Common myeloid progenitor, CD34-positive (primary cell): Measurements from ENCODE around the gene ADGRA1.

Experiments
- CTCF ChIA-PET: fragments of 350-600 bp; sonication (Branson Sonifier 250); formaldehyde crosslinking; loops from one replicate; lab custom pipeline; 2021; ENCODE audit warnings: antibody characterized with exemption; lab: Charles Lee
- POLR2A ChIA-PET: fragments of 350-600 bp; sonication (Branson Sonifier 250); formaldehyde crosslinking; loops from one replicate; lab custom pipeline; 2021; ENCODE audit warnings: antibody characterized with exemption; lab: Charles Lee
- DNase-seq, 3 donors: peaks; one replicate each; pipeline versions ENCODE4 v3.0.0 to v3.0.0-alpha.2; 2013
- H3K27ac ChIP-seq, 2 experiments: 1 replicate in 1 of 2; 2 replicates in 1 of 2; pipeline ENCODE4 v1.7.0; 2013; ENCODE audit warnings: inconsistent platforms in 2 of 2, low read length in 2 of 2, mild to moderate bottlenecking in 2 of 2, low read depth in 1 of 2, moderate library complexity in 1 of 2; ENCODE audit not compliant: severe bottlenecking in 2 of 2, insufficient read depth in 1 of 2, poor library complexity in 1 of 2
- H3K27me3 ChIP-seq, 5 experiments: replicated peaks in 2 of 5; 1 replicate in 3 of 5; 2 replicates in 2 of 5; pipeline versions ENCODE4 v1.6.1 to v1.7.0; 2013; ENCODE audit warnings: low read length in 4 of 5, mild to moderate bottlenecking in 2 of 5, moderate library complexity in 2 of 5, inconsistent platforms in 1 of 5; ENCODE audit not compliant: insufficient read depth in 5 of 5, control insufficient read depth in 4 of 5
- H3K36me3 ChIP-seq, 4 experiments: 1 replicate in 2 of 4; 2 replicates in 2 of 4; pipeline versions ENCODE4 v1.6.1 to v1.7.0; 2013; ENCODE audit warnings: low read length in 3 of 4, control low read depth in 1 of 4, mild to moderate bottlenecking in 1 of 4; ENCODE audit not compliant: control insufficient read depth in 4 of 4, insufficient read depth in 4 of 4
- H3K4me1 ChIP-seq, 4 experiments: 1 replicate in 3 of 4; 2 replicates in 1 of 4; pipeline versions ENCODE4 v1.6.1 to v1.7.1; 2013; ENCODE audit warnings: low read length in 3 of 4, mild to moderate bottlenecking in 3 of 4, control low read depth in 1 of 4, inconsistent platforms in 1 of 4, moderate library complexity in 1 of 4; ENCODE audit not compliant: control insufficient read depth in 4 of 4, insufficient read depth in 4 of 4; ENCODE audit errors: control extremely low read depth in 1 of 4
- H3K4me3 ChIP-seq, 7 experiments: 1 replicate in 4 of 7; 2 replicates in 3 of 7; pipeline versions ENCODE4 v1.5.1 to v1.7.0; 2013; ENCODE audit warnings: mild to moderate bottlenecking in 7 of 7, low read length in 6 of 7, moderate library complexity in 6 of 7, inconsistent platforms in 2 of 7, low read depth in 2 of 7, control low read depth in 1 of 7; ENCODE audit not compliant: insufficient read depth in 4 of 7, control insufficient read depth in 1 of 7; ENCODE audit errors: extremely low read depth in 1 of 7
- H3K9me3 ChIP-seq, 5 experiments: 1 replicate in 4 of 5; 2 replicates in 1 of 5; pipeline versions ENCODE4 v1.6.1 to v1.7.1; 2013; ENCODE audit warnings: low read length in 4 of 5, mild to moderate bottlenecking in 2 of 5, inconsistent platforms in 1 of 5, low read depth in 1 of 5, moderate library complexity in 1 of 5; ENCODE audit not compliant: control insufficient read depth in 4 of 5, insufficient read depth in 2 of 5; ENCODE audit errors: control extremely low read depth in 1 of 5
- WGBS: methylation state at CpG from one replicate; pipeline ENCODE4 v1.1.5; 2013; ENCODE audit not compliant: insufficient coverage; 5-methylcytosine and 5-hydroxymethylcytosine counted together

Gene ADGRA1

GRCh38 chr10:133042061-133042460 lies 45.7 kb upstream of the ADGRA1 start:
- H3K27me3 ChIP-seq = peaks cover 0 to 25% (median 0%) of the 10 kb centered on the region in 5 experiments
- no peaks in the 10 kb centered on the region for H3K9me3 ChIP-seq
- POLR2A ChIA-PET = no interaction called here
- WGBS = 92% methylated on average over 13 of the region's 17 CpGs
- DNase-seq = peak in 1 of 3 donors; percentile 33
- H3K4me1 ChIP-seq = no peaks in the 10 kb centered on the region
- H3K36me3 ChIP-seq = no peaks in the 10 kb centered on the region
- CTCF ChIA-PET = no interaction called here
- no peak overlapping the region for H3K27ac ChIP-seq
- no peak overlapping the region for H3K4me3 ChIP-seq

- POLR2A ChIA-PET = interaction anchor here (0.6 kb wide), 1 partner anchor 50 kb away, joined by 3 read pairs; no protein-coding TSS in a partner anchor
- peaks cover 0 to 28% (median 0%) of the 10 kb centered on the region in 5 experiments for H3K27me3 ChIP-seq
Measured at GRCh38 chr10:133042816-133043215, 44.9 kb upstream of the ADGRA1 start.

GRCh38 chr10:133043541-133044225 lies 44.0 kb upstream of the ADGRA1 start:
- H3K27me3 ChIP-seq = peaks cover 0 to 29% (median 0%) of the 10 kb centered on the region in 5 experiments
- POLR2A ChIA-PET = no interaction called here

More at GRCh38 chr10:133042816-133043215, 44.9 kb upstream of the ADGRA1 start:
- H3K36me3 ChIP-seq = no peaks in the 10 kb centered on the region
- no peak for DNase-seq
- no peaks in the 10 kb centered on the region for H3K9me3 ChIP-seq
- no peak overlapping the region for H3K27ac ChIP-seq
- no peak overlapping the region for H3K4me3 ChIP-seq
- WGBS = 92% methylated on average over 18 of the region's 18 CpGs
- CTCF ChIA-PET = no interaction called here
- no peaks in the 10 kb centered on the region for H3K4me1 ChIP-seq

GRCh38 chr10:133044401-133044811 lies 43.3 kb upstream of the ADGRA1 start:
- Histone ChIP-seq H3K36me3 (no peaks in the 10 kb centered on the region), H3K9me3 (no peaks in the 10 kb centered on the region), H3K27ac (no peak overlapping the region), H3K27me3 (peaks cover 0 to 29% (median 0%) of the 10 kb centered on the region in 5 experiments), H3K4me1 (peaks cover 0 to 2% (median 0%) of the 10 kb centered on the region in 4 experiments), H3K4me3 (no peak overlapping the region)
- 94% methylated on average over 19 of the region's 19 CpGs for WGBS
- POLR2A ChIA-PET = no interaction called here
- CTCF ChIA-PET = interaction anchor here (1.3 kb wide), 2 partner anchors 10 to 16 kb away, joined by 3 read pairs; no protein-coding TSS in a partner anchor
- no peak for DNase-seq

More at GRCh38 chr10:133043541-133044225, 44.0 kb upstream of the ADGRA1 start:
- CTCF ChIA-PET = interaction anchor here (1.3 kb wide), 2 partner anchors 11 to 15 kb away, joined by 3 read pairs; no protein-coding TSS in a partner anchor
- peaks cover 0 to 2% (median 0%) of the 10 kb centered on the region in 4 experiments for H3K4me1 ChIP-seq
- 98% methylated on average over 15 of the region's 18 CpGs for WGBS
- no peak for DNase-seq
- no peak overlapping the region for H3K27ac ChIP-seq
- H3K9me3 ChIP-seq = no peaks in the 10 kb centered on the region
- H3K4me3 ChIP-seq = no peak overlapping the region
- no peaks in the 10 kb centered on the region for H3K36me3 ChIP-seq

- H3K36me3 ChIP-seq = no peaks in the 10 kb centered on the region
- 94% methylated on average over 22 of the region's 26 CpGs for WGBS
- no peak for DNase-seq
- no peaks in the 10 kb centered on the region for H3K9me3 ChIP-seq
- ChIA-PET POLR2A (no interaction called here), CTCF (no interaction called here)
- H3K27me3 ChIP-seq = peaks cover 0 to 27% (median 0%) of the 10 kb centered on the region in 5 experiments
- no peak overlapping the region for H3K4me3 ChIP-seq
- peaks cover 0 to 2% (median 0%) of the 10 kb centered on the region in 4 experiments for H3K4me1 ChIP-seq
- no peak overlapping the region for H3K27ac ChIP-seq
Measured at GRCh38 chr10:133045556-133046389, 42.0 kb upstream of the ADGRA1 start.

- H3K4me3 ChIP-seq = no peak overlapping the region
- no peaks in the 10 kb centered on the region for H3K36me3 ChIP-seq
- ChIA-PET POLR2A (no interaction called here), CTCF (no interaction called here)
- no peaks in the 10 kb centered on the region for H3K9me3 ChIP-seq
- no peak for DNase-seq
- H3K27me3 ChIP-seq = peaks cover 0 to 24% (median 0%) of the 10 kb centered on the region in 5 experiments
- peaks cover 0 to 2% (median 0%) of the 10 kb centered on the region in 4 experiments for H3K4me1 ChIP-seq
- no peak overlapping the region for H3K27ac ChIP-seq
- 99% methylated on average over 13 of the region's 14 CpGs for WGBS
Measured at GRCh38 chr10:133046390-133046765, 41.3 kb upstream of the ADGRA1 start.
